GM12878 (cell line): ENCODE data around the gene KIF15. TPM values are rescaled to one million over a fixed set of nuclear protein-coding genes. Genes with fewer than 3 reads are reported as not detected.

Experiments
- ATAC-seq: fragments of 200-7000 bp; cut with Tn5 transposase; 3 replicates; pipeline ENCODE4 v1.9.1; 2020; ENCODE audit warnings: mild to moderate bottlenecking, moderate library complexity
- BruUV-seq: library from RNA; stranded (reverse); fragments of 400-500 nt; replicated peaks from 2 replicates; lab custom pipeline; 2021; lab: Mats Ljungman, UMichigan
- CTCF ChIA-PET: fragments of 300-600 bp; sonication (Branson Sonifier 250); formaldehyde crosslinking; extraction: SDS; loops from one replicate; lab custom pipeline; 2021; ENCODE audit warnings: inconsistent platforms; lab: Yijun Ruan, JAX
- POLR2A ChIA-PET: fragments of 350-600 bp; formaldehyde crosslinking; extraction: SDS; loops from one replicate; lab custom pipeline; 2021; ENCODE audit warnings: inconsistent platforms; lab: Charles Lee
- RAD21 ChIA-PET: fragments of 300-600 bp; sonication (Branson Sonifier 250); formaldehyde crosslinking; loops from one replicate; lab custom pipeline; 2023; ENCODE audit warnings: antibody characterized with exemption; ENCODE audit not compliant: unreplicated experiment; lab: Charles Lee
- SMC1A ChIA-PET: fragments of 300-600 bp; sonication (Branson Sonifier 250); formaldehyde crosslinking; loops from one replicate; lab custom pipeline; 2023; ENCODE audit not compliant: unreplicated experiment, uncharacterized antibody; lab: Charles Lee
- DNase-seq: peaks from one replicate; pipeline ENCODE4 v3.0.0-alpha.2; 2011; ENCODE audit warnings: low read depth, low spot score
- FAIRE-seq: peaks from 3 replicates; lab custom pipeline; 2011; peaks lifted over from hg19 to GRCh38; lab: Jason Lieb, UNC
- H2AFZ ChIP-seq: 2 replicates; pipeline ENCODE4 v1.6.0; 2011; ENCODE audit warnings: low read depth, low read length, control low read depth; ENCODE audit not compliant: control insufficient read depth
- H3K27ac ChIP-seq: 2 replicates; pipeline ENCODE4 v1.5.1; 2011; ENCODE audit warnings: control low read depth; ENCODE audit not compliant: control insufficient read depth, insufficient read depth
- H3K27me3 ChIP-seq, 2 experiments: replicated peaks in 1 of 2; 2 replicates each; pipeline versions ENCODE4 v1.6.0 to v1.6.1; 2011; ENCODE audit warnings: low read length in 1 of 2; ENCODE audit not compliant: control insufficient read depth in 2 of 2, insufficient read depth in 2 of 2
- H3K36me3 ChIP-seq, 2 experiments: 2 replicates each; pipeline ENCODE4 v1.5.1; 2011; ENCODE audit warnings: low read length in 1 of 2; ENCODE audit not compliant: control insufficient read depth in 2 of 2, insufficient read depth in 2 of 2
- H3K4me1 ChIP-seq: 2 replicates; pipeline ENCODE4 v1.6.1; 2011; ENCODE audit warnings: mild to moderate bottlenecking, low read length, moderate library complexity, mixed read lengths; ENCODE audit not compliant: control insufficient read depth, insufficient read depth
- H3K4me2 ChIP-seq: 2 replicates; pipeline ENCODE4 v1.6.0; 2011; ENCODE audit warnings: control low read depth; ENCODE audit not compliant: control insufficient read depth, insufficient read depth
- H3K4me3 ChIP-seq: fragments of 200-600 bp; sonication (generic); 2 replicates; pipeline ENCODE4 v1.5.1; 2016
- H3K79me2 ChIP-seq: 2 replicates; pipeline ENCODE4 v1.6.0; 2011; ENCODE audit warnings: low read length; ENCODE audit not compliant: control insufficient read depth, insufficient read depth
- H3K9ac ChIP-seq: 2 replicates; pipeline ENCODE4 v1.8.0; 2011; ENCODE audit warnings: low read length, control low read depth, mixed read lengths; ENCODE audit not compliant: control insufficient read depth, insufficient read depth
- H3K9me3 ChIP-seq: replicated peaks from 3 replicates; pipeline ENCODE4 v1.5.1; 2011; ENCODE audit warnings: mild to moderate bottlenecking, low read length; ENCODE audit not compliant: control insufficient read depth, insufficient read depth
- H4K20me1 ChIP-seq: 2 replicates; pipeline ENCODE4 v1.6.0; 2011; ENCODE audit not compliant: control insufficient read depth, insufficient read depth
- GABPA ChIP-seq: IDR thresholded peaks from 2 replicates; pipeline ENCODE4 v1.6.1; 2014; ENCODE audit warnings: antibody characterized with exemption, low read depth, mild to moderate bottlenecking, inconsistent platforms
- SP1 ChIP-seq: IDR thresholded peaks from one replicate; pipeline ENCODE4 v1.6.1; 2011; ENCODE audit warnings: low read depth, low read length
- STAT3 ChIP-seq: IDR thresholded peaks from 2 replicates; pipeline ENCODE4 v1.6.1; 2011; ENCODE audit warnings: low read depth, low read length, improper control_type of control experiment
- ZBTB40 ChIP-seq: fragments of 450-650 bp; IDR thresholded peaks from 2 replicates; pipeline ENCODE4 v1.6.1; 2016; ENCODE audit warnings: mild to moderate bottlenecking, moderate library complexity, borderline replicate concordance
- WGBS: methylation state at CpG from one replicate; pipeline ENCODE4 v1.1.6; 2016; ENCODE audit warnings: low lambda C conversion rate; ENCODE audit not compliant: insufficient replicate concordance, insufficient coverage; ENCODE audit errors: missing lambda C conversion rate; 5-methylcytosine and 5-hydroxymethylcytosine counted together
- in situ Hi-C: fragments of 300-500 bp; cut with MboI; formaldehyde crosslinking; loops from 9 replicates; pipeline ENCODE4 v1.14.3; 2018; ENCODE audit warnings: mixed read lengths
- intact Hi-C: fragments of 100-400 bp; cut with micrococcal nuclease; formaldehyde crosslinking; loops from one replicate; pipeline ENCODE4 v1.14.2; 2022; ENCODE audit not compliant: unreplicated experiment
- polyA plus RNA-seq, 11 experiments: library from polyadenylated mRNA; depleted of rRNA in 4 of 11; unstranded in 6 of 11; stranded (reverse) in 5 of 11; fragments of >200 nt; fragmentation: Nextera tagmentation in 4 of 11; fragmentation: Illumina TruSeq in 1 of 11; extraction: Ambion mirVana in 4 of 11; extraction: Trizol in 1 of 11; gene quantifications; 1 replicate in 1 of 11; 2 replicates in 10 of 11; pipeline versions ENCODE4 v1.2.1 to v1.2.3, GENCODE V29; 2011 to 2016; ENCODE audit warnings: inconsistent platforms in 2 of 11, missing spikeins in 2 of 11, low read depth in 1 of 11
- total RNA-seq, 4 experiments: library from RNA; depleted of rRNA in 3 of 4; stranded (reverse); fragments of >200 nt in 3 of 4; fragmentation: Illumina TruSeq in 1 of 4; extraction: Trizol in 1 of 4; gene quantifications; 2 replicates each; pipeline versions ENCODE4 v1.2.1 to v1.2.3, GENCODE V29; 2013 to 2021

KIF15 gene
- total and polyA plus RNA-seq, 10 of the 15 experiments (the other 5 are each of a cell fraction or from before 2014, with no cell fraction given) = 12.3 to 51.8 (median 26.0) TPM

- no peaks in the 10 kb centered on the region for H4K20me1 ChIP-seq
- DNase-seq (no peak), ATAC-seq (peak; percentile 9; the same call in 1 of the 3 replicates), FAIRE-seq (no peak)
- H3K9ac ChIP-seq = peak overlapping the region; percentile 99
- H3K9me3 ChIP-seq = peaks cover 25% of the 10 kb centered on the region
- peaks cover 0 to 4% of the 10 kb centered on the region in 2 experiments; a peak in 1 of 4 replicates for H3K36me3 ChIP-seq
- intact Hi-C loops = loop anchor here (10.0 kb wide), 1 partner anchor 116 kb away; the partner anchor contains the start of gene ZNF35
- peak overlapping the region; percentile 74 for H2AFZ ChIP-seq
- SMC1A ChIA-PET = no interaction called here
- CTCF ChIA-PET = interaction anchor here (0.7 to 1.0 kb wide), 2 partner anchors 16 to 35 kb away, joined by 4 to 5 read pairs; no protein-coding TSS in a partner anchor
- TF ChIP-seq STAT3 = no peak
- no peak for TF ChIP-seq GABPA
- TF ChIP-seq ZBTB40 = no peak
- TF ChIP-seq SP1 = no peak
- WGBS = 5% methylated on average over 15 of the region's 15 CpGs
- POLR2A ChIA-PET = interaction anchor here (0.7 to 1.2 kb wide), 3 partner anchors 19 to 304 kb away, joined by 3 to 4 read pairs (median 3); no protein-coding TSS in a partner anchor
- peak overlapping the region; percentile 93 for H3K27ac ChIP-seq
- no TSS peak for BruUV-seq
- peaks cover 47% of the 10 kb centered on the region for H3K79me2 ChIP-seq
- 0 out of 2 replicates have a peak, but pooled peaks cover 4% of the 10 kb centered on the region for H3K4me1 ChIP-seq
- in situ Hi-C loops = no loop called here
- RAD21 ChIA-PET = no interaction called here
- peak overlapping the region; percentile 83 for H3K4me2 ChIP-seq
- H3K4me3 ChIP-seq = peak overlapping the region; percentile 79
- no peaks in the 10 kb centered on the region for H3K27me3 ChIP-seq
Measured at GRCh38 chr3:44761101-44761423, 532 bp upstream of the KIF15 start.
